ENCODE results near the gene CRISP1. TPM values are rescaled to one million over a fixed set of nuclear protein-coding genes. Genes with fewer than 3 reads are reported as not detected.

CRISP1 gene
- total RNA-seq: not detected
- not detected for polyA plus RNA-seq

- Histone ChIP-seq H3K36me3 (ENCODE audit: insufficient read depth, low read length) (no peaks in the 10 kb centered on the region), H3K27me3 (ENCODE audit: insufficient read depth, low read length) (no peaks in the 10 kb centered on the region), H3K27ac (ENCODE audit: low read depth, low read length) (no peak within 1 kb of the TSS), H3K9me3 (ENCODE audit: control insufficient read depth in 1 of 2, low read length in 2 of 2) (no peaks in the 10 kb centered on the region), H3K4me3 (ENCODE audit: low read length in 2 of 2) (no peak within 1 kb of the TSS), H3K4me1 (ENCODE audit: insufficient read depth, low read length) (no peaks in the 10 kb centered on the region)
- no peak within 1 kb of the TSS for H3K27ac Mint-ChIP-seq
- H3K36me3 Mint-ChIP-seq: no peaks in the 10 kb centered on the region
- H3K4me1 Mint-ChIP-seq: no peaks in the 10 kb centered on the region
- DNase-seq: no peak
- CTCF ChIA-PET (ENCODE audit: partially characterized antibody): no interaction called here
- H3K4me3 Mint-ChIP-seq: no peak within 1 kb of the TSS
- no peaks in the 10 kb centered on the region for H3K27me3 Mint-ChIP-seq
- peaks cover 0 to 8% (median 5%) of the 10 kb centered on the region in 8 donors for H3K9me3 Mint-ChIP-seq
- POLR2A ChIA-PET (ENCODE audit: partially characterized antibody): no interaction called here
- intact Hi-C loops (cut with micrococcal nuclease): no loop called here
Observed at GRCh38 chr6:49866485-49866943, at the start of gene CRISP1. CRISP1 (minus strand) TSS chr6:49866535; CDS start chr6:49857400, 9,135 bp downstream.

GRCh38 chr6:49915035-49915434 is 48.7 kb upstream of the CRISP1 start:
- no peaks in the 10 kb centered on the region for H3K36me3 ChIP-seq (ENCODE audit: insufficient read depth, low read length)
- H3K9me3 ChIP-seq (ENCODE audit: control insufficient read depth in 1 of 2, low read length in 2 of 2): no peaks in the 10 kb centered on the region
- H3K27me3 Mint-ChIP-seq: no peaks in the 10 kb centered on the region
- ChIA-PET CTCF (ENCODE audit: partially characterized antibody) (no interaction called here), POLR2A (ENCODE audit: partially characterized antibody) (no interaction called here)
- no peak overlapping the region for H3K27ac Mint-ChIP-seq
- H3K4me3 ChIP-seq (ENCODE audit: low read length in 2 of 2): no peak overlapping the region
- no peak overlapping the region for H3K27ac ChIP-seq (ENCODE audit: low read depth, low read length)
- no peaks in the 10 kb centered on the region for H3K4me1 Mint-ChIP-seq
- peaks cover 0 to 8% (median 3%) of the 10 kb centered on the region in 8 donors for H3K9me3 Mint-ChIP-seq
- intact Hi-C loops (cut with micrococcal nuclease): no loop called here
- H3K4me3 Mint-ChIP-seq: no peak overlapping the region
- H3K27me3 ChIP-seq (ENCODE audit: insufficient read depth, low read length): no peaks in the 10 kb centered on the region
- no peaks in the 10 kb centered on the region for H3K4me1 ChIP-seq (ENCODE audit: insufficient read depth, low read length)
- DNase-seq: no peak
- no peaks in the 10 kb centered on the region for H3K36me3 Mint-ChIP-seq

- intact Hi-C loops (cut with micrococcal nuclease): no loop called here
- Mint-ChIP-seq H3K36me3 (no peaks in the 10 kb centered on the region), H3K27ac (no peak overlapping the region), H3K4me1 (no peaks in the 10 kb centered on the region), H3K4me3 (no peak overlapping the region), H3K9me3 (peaks cover 0 to 6% (median under 1%) of the 10 kb centered on the region in 8 donors), H3K27me3 (no peaks in the 10 kb centered on the region)
- POLR2A ChIA-PET (ENCODE audit: partially characterized antibody): no interaction called here
- no peak overlapping the region for H3K4me3 ChIP-seq (ENCODE audit: low read length in 2 of 2)
- CTCF ChIA-PET (ENCODE audit: partially characterized antibody): no interaction called here
- H3K9me3 ChIP-seq (ENCODE audit: control insufficient read depth in 1 of 2, low read length in 2 of 2): no peaks in the 10 kb centered on the region
- no peaks in the 10 kb centered on the region for H3K36me3 ChIP-seq (ENCODE audit: insufficient read depth, low read length)
- no peak for DNase-seq
- H3K27ac ChIP-seq (ENCODE audit: low read depth, low read length): no peak overlapping the region
- no peaks in the 10 kb centered on the region for H3K4me1 ChIP-seq (ENCODE audit: insufficient read depth, low read length)
- no peaks in the 10 kb centered on the region for H3K27me3 ChIP-seq (ENCODE audit: insufficient read depth, low read length)
Observed at GRCh38 chr6:49913636-49914375, 47.5 kb upstream of the CRISP1 start.

GRCh38 chr6:49912196-49912595 is 45.9 kb upstream of the CRISP1 start:
- ChIA-PET POLR2A (ENCODE audit: partially characterized antibody) (no interaction called here), CTCF (ENCODE audit: partially characterized antibody) (no interaction called here)
- Mint-ChIP-seq H3K9me3 (peaks cover 0 to 5% (median 0%) of the 10 kb centered on the region in 8 donors), H3K4me3 (no peak overlapping the region), H3K36me3 (no peaks in the 10 kb centered on the region), H3K27me3 (no peaks in the 10 kb centered on the region), H3K27ac (no peak overlapping the region), H3K4me1 (no peaks in the 10 kb centered on the region)
- no peak overlapping the region for H3K27ac ChIP-seq (ENCODE audit: low read depth, low read length)
- H3K36me3 ChIP-seq (ENCODE audit: insufficient read depth, low read length): no peaks in the 10 kb centered on the region
- no peaks in the 10 kb centered on the region for H3K4me1 ChIP-seq (ENCODE audit: insufficient read depth, low read length)
- no peak overlapping the region for H3K4me3 ChIP-seq (ENCODE audit: low read length in 2 of 2)
- H3K27me3 ChIP-seq (ENCODE audit: insufficient read depth, low read length): no peaks in the 10 kb centered on the region
- DNase-seq: no peak
- H3K9me3 ChIP-seq (ENCODE audit: control insufficient read depth in 1 of 2, low read length in 2 of 2): no peaks in the 10 kb centered on the region
- intact Hi-C loops (cut with micrococcal nuclease): no loop called here

GRCh38 chr6:49911252-49911651 is 44.9 kb upstream of the CRISP1 start:
- H3K4me3 Mint-ChIP-seq: no peak overlapping the region
- ChIA-PET POLR2A (ENCODE audit: partially characterized antibody) (no interaction called here), CTCF (ENCODE audit: partially characterized antibody) (no interaction called here)
- H3K4me1 Mint-ChIP-seq: no peaks in the 10 kb centered on the region
- intact Hi-C loops (cut with micrococcal nuclease): no loop called here
- no peaks in the 10 kb centered on the region for H3K27me3 Mint-ChIP-seq
- H3K27me3 ChIP-seq (ENCODE audit: insufficient read depth, low read length): no peaks in the 10 kb centered on the region
- no peaks in the 10 kb centered on the region for H3K36me3 Mint-ChIP-seq
- H3K9me3 ChIP-seq (ENCODE audit: control insufficient read depth in 1 of 2, low read length in 2 of 2): no peaks in the 10 kb centered on the region
- no peak overlapping the region for H3K27ac Mint-ChIP-seq
- H3K9me3 Mint-ChIP-seq: peaks cover 0 to 7% (median 0%) of the 10 kb centered on the region in 8 donors
- DNase-seq: no peak
- H3K27ac ChIP-seq (ENCODE audit: low read depth, low read length): no peak overlapping the region
- H3K4me1 ChIP-seq (ENCODE audit: insufficient read depth, low read length): no peaks in the 10 kb centered on the region
- H3K36me3 ChIP-seq (ENCODE audit: insufficient read depth, low read length): no peaks in the 10 kb centered on the region
- H3K4me3 ChIP-seq (ENCODE audit: low read length in 2 of 2): no peak overlapping the region

GRCh38 chr6:49909563-49909962 is 43.2 kb upstream of the CRISP1 start:
- intact Hi-C loops (cut with micrococcal nuclease): no loop called here
- no peaks in the 10 kb centered on the region for H3K4me1 ChIP-seq (ENCODE audit: insufficient read depth, low read length)
- H3K4me3 ChIP-seq (ENCODE audit: low read length in 2 of 2): no peak overlapping the region
- no peaks in the 10 kb centered on the region for H3K36me3 Mint-ChIP-seq
- no peaks in the 10 kb centered on the region for H3K27me3 ChIP-seq (ENCODE audit: insufficient read depth, low read length)
- no peaks in the 10 kb centered on the region for H3K27me3 Mint-ChIP-seq
- H3K36me3 ChIP-seq (ENCODE audit: insufficient read depth, low read length): no peaks in the 10 kb centered on the region
- H3K27ac Mint-ChIP-seq: no peak overlapping the region
- no peak overlapping the region for H3K4me3 Mint-ChIP-seq
- no peak overlapping the region for H3K27ac ChIP-seq (ENCODE audit: low read depth, low read length)
- H3K4me1 Mint-ChIP-seq: no peaks in the 10 kb centered on the region
- H3K9me3 Mint-ChIP-seq: peaks cover 0 to 4% (median 0%) of the 10 kb centered on the region in 8 donors
- ChIA-PET CTCF (ENCODE audit: partially characterized antibody) (no interaction called here), POLR2A (ENCODE audit: partially characterized antibody) (no interaction called here)
- H3K9me3 ChIP-seq (ENCODE audit: control insufficient read depth in 1 of 2, low read length in 2 of 2): no peaks in the 10 kb centered on the region
- no peak for DNase-seq

GRCh38 chr6:49906526-49906925 is 40.2 kb upstream of the CRISP1 start:
- H3K4me3 Mint-ChIP-seq: no peak overlapping the region
- no peaks in the 10 kb centered on the region for H3K4me1 ChIP-seq (ENCODE audit: insufficient read depth, low read length)
- H3K27me3 ChIP-seq (ENCODE audit: insufficient read depth, low read length): no peaks in the 10 kb centered on the region
- CTCF ChIA-PET (ENCODE audit: partially characterized antibody): no interaction called here
- H3K27ac Mint-ChIP-seq: no peak overlapping the region
- POLR2A ChIA-PET (ENCODE audit: partially characterized antibody): no interaction called here
- H3K9me3 Mint-ChIP-seq: peaks cover 0 to 4% (median 0%) of the 10 kb centered on the region in 8 donors
- H3K27me3 Mint-ChIP-seq: no peaks in the 10 kb centered on the region
- no peaks in the 10 kb centered on the region for H3K36me3 ChIP-seq (ENCODE audit: insufficient read depth, low read length)
- no peak overlapping the region for H3K27ac ChIP-seq (ENCODE audit: low read depth, low read length)
- no peaks in the 10 kb centered on the region for H3K4me1 Mint-ChIP-seq
- no peaks in the 10 kb centered on the region for H3K36me3 Mint-ChIP-seq
- DNase-seq: no peak
- no peak overlapping the region for H3K4me3 ChIP-seq (ENCODE audit: low read length in 2 of 2)
- H3K9me3 ChIP-seq (ENCODE audit: control insufficient read depth in 1 of 2, low read length in 2 of 2): no peaks in the 10 kb centered on the region
- intact Hi-C loops (cut with micrococcal nuclease): no loop called here

All from CD4-positive, alpha-beta memory T cell (primary cell).